IPS DF 6.9 (cell line): ENCODE measurements around the gene TTC16.
"Not testable (repeated sequence)": the region's sequence is repeated elsewhere in the genome, so short reads cannot be mapped to it uniquely, and the experiment has no call there.

Experiments used
- DNase-seq: peaks from one replicate; pipeline ENCODE4 v3.0.0-alpha.2; 2013; ENCODE audit warnings: low read depth, low spot score
- H3K27ac ChIP-seq: one replicate; pipeline ENCODE4 v1.5.1; 2013; ENCODE audit warnings: low read length, control low read depth
- H3K27me3 ChIP-seq: 2 replicates; pipeline ENCODE4 v1.6.1; 2013; ENCODE audit warnings: mild to moderate bottlenecking, low read length; ENCODE audit not compliant: control insufficient read depth, insufficient read depth
- H3K36me3 ChIP-seq: 2 replicates; pipeline ENCODE4 v1.6.1; 2013; ENCODE audit warnings: low read length; ENCODE audit not compliant: control insufficient read depth, insufficient read depth
- H3K4me1 ChIP-seq: 2 replicates; pipeline ENCODE4 v1.6.1; 2013; ENCODE audit warnings: low read length; ENCODE audit not compliant: control insufficient read depth, insufficient read depth
- H3K4me3 ChIP-seq: 2 replicates; pipeline ENCODE4 v1.5.1; 2013; ENCODE audit warnings: mild to moderate bottlenecking, low read length
- H3K9me3 ChIP-seq: 2 replicates; pipeline ENCODE4 v1.6.1; 2013; ENCODE audit warnings: low read length, inconsistent platforms; ENCODE audit not compliant: control insufficient read depth, insufficient read depth
- WGBS: extraction: QIAGEN DNeasy Blood & Tissue Kit; methylation state at CpG from one replicate; pipeline ENCODE4 v1.1.7; 2013; ENCODE audit warnings: mixed read lengths, missing lambda C conversion rate; ENCODE audit not compliant: insufficient read length, insufficient coverage; 5-methylcytosine and 5-hydroxymethylcytosine counted together

The TTC16 gene

DNA sequence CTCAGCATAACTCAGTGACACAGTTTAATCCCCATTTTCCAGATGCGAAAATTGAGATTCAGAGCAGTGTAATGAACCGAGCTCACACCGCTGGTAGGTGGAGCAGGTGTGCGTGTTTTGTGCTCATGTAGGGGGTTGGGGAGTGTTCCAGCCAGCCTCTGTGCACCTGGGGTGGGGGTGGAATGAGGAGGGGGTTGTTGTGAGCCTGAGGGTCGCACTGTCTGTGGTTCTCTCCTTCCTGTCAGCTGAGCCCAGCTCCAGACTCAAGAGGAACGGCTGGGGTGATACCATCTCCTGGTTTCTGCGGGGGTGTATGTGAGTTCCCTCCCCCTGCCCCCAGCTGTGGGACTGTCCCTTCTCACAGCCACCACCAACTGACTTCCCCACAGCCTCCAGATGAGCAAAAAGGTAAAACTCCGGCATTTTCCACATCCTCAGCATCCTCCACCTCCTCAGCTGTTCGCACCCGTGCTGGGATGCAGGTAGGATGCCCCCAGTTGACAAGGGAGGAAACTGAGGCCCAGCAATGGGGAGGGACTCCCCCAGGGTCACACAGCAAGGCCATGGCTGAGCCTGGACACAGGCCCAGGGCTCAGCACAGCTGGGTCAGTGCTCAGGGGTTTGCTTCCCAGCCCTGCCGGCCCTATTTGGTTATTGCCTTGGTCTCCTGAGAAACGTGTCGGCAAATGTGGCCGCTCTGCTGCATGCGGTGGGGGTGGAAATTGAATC, 60.5 kb downstream of the TTC16 start:
- no peak for DNase-seq
- Histone ChIP-seq H3K36me3 (no peaks in the 10 kb centered on the region), H3K27ac (no peak overlapping the region), H3K27me3 (no peaks in the 10 kb centered on the region), H3K9me3 (no peaks in the 10 kb centered on the region), H3K4me1 (no peaks in the 10 kb centered on the region), H3K4me3 (no peak overlapping the region)
- no CpG with 5 or more reads among the region's 15 CpGs for WGBS

DNA sequence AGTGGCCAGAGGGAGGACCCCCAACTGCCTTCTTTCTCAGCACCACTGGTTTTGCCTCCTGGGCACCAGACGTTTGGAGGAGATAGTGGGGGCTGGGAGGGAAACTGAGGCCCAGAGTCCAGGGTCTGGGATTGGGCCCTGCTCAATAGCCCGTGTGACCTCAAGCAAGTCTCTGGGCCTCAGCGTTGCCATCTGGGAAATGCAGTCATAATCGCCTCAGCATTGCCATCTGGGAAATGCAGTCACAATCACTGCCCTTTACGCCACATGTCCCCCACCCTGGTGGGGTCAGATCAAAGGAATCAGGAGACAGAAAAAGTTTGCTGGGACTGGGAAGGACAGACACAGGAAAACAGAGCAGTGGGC, 61.0 kb downstream of the TTC16 start:
- no peaks in the 10 kb centered on the region for H3K4me1 ChIP-seq
- H3K9me3 ChIP-seq: no peaks in the 10 kb centered on the region
- no peak overlapping the region for H3K27ac ChIP-seq
- no peaks in the 10 kb centered on the region for H3K36me3 ChIP-seq
- H3K27me3 ChIP-seq: no peaks in the 10 kb centered on the region
- DNase-seq: no peak
- no peak overlapping the region for H3K4me3 ChIP-seq
- WGBS: no CpG with 5 or more reads among the region's 5 CpGs

DNA sequence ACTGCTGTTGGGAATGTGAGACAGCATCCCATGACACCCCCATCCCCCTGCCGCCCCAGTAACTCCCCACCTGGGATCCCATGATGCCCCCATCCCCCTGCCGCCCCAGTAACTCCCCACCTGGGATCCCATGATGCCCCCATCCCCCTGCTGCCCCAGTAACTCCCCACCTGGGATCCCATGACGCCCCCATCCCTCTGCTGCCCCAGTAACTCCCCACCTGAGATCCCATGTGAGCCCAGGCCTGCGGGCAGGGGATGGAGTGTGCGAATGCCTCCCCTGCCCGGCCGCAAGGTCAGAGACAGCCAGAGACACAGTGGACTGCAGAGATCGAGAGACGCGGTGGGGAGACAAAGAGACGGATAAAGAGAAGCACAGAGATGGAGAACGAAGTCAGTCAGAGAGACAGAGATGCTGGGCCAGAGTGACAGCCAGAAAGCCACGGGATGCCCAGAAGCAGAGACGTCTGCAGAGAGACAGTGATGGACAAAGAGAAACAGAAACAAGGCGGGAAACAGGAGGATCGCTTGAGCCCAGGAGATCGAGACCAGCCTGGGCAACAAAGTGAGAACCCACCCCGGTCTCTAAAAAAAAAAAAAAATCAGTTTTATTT, 61.6 kb downstream of the TTC16 start:
- DNase-seq: no peak
- no peaks in the 10 kb centered on the region for H3K9me3 ChIP-seq
- no CpG with 5 or more reads among the region's 18 CpGs for WGBS
- no peak overlapping the region for H3K4me3 ChIP-seq
- H3K27ac ChIP-seq: no peak overlapping the region
- H3K4me1 ChIP-seq: no peaks in the 10 kb centered on the region
- H3K27me3 ChIP-seq: no peaks in the 10 kb centered on the region
- H3K36me3 ChIP-seq: no peaks in the 10 kb centered on the region

DNA sequence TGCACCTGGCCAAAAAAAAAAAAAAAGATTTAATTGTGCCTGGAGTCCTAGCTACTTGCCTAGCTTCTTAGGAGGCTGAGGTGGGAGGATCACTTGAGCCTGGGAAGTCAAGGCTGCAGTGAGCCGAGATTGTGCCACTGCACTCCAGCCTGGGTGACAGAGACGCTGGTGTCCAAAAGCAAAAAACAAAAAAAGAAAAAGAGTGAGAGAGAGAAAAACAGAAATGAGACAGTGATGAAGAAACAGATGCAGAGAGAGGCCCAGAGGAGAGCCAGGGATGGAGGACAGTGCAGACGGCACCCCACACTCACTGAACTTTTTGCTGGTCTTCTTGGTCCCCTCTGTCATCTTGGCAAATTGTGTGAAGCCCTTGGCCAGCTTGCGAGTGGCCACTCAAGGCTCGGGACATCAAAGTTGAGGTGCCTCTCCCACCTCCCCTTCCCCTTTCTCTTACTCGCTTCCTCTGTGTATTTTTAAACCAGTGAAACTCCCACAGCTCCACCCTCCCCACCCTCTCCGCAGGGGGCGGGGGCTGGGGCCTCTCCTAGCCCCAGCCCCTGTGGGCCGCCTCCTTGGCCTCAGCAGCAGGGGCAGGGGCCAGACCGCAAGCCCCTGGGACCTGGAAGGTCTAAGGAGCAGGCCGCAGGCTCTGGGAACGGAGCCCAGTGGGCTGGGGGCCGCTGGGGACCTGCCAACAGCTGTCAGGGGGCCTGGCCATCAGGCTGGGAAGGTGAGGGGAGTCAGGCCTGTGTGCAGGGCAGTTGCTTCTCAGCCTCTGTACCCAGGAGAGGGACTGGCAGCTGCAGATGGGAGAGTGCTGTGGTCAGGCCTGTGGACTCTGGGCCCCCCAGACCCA, 62.6 kb downstream of the TTC16 start, which contains the start of gene SH2D3C:
SH2D3C (minus strand) TSS at position 387 of the 856 bp plus-strand sequence; CDS start at position 348, 39 bp downstream.
- H3K27me3 ChIP-seq: no peaks in the 10 kb centered on the region
- H3K9me3 ChIP-seq: no peaks in the 10 kb centered on the region
- no peak within 1 kb of the TSS for H3K4me3 ChIP-seq
- DNase-seq: no peak
- no peaks in the 10 kb centered on the region for H3K36me3 ChIP-seq
- no peaks in the 10 kb centered on the region for H3K4me1 ChIP-seq
- WGBS: no CpG with 5 or more reads among the region's 13 CpGs
- H3K27ac ChIP-seq: no peak within 1 kb of the TSS

DNA sequence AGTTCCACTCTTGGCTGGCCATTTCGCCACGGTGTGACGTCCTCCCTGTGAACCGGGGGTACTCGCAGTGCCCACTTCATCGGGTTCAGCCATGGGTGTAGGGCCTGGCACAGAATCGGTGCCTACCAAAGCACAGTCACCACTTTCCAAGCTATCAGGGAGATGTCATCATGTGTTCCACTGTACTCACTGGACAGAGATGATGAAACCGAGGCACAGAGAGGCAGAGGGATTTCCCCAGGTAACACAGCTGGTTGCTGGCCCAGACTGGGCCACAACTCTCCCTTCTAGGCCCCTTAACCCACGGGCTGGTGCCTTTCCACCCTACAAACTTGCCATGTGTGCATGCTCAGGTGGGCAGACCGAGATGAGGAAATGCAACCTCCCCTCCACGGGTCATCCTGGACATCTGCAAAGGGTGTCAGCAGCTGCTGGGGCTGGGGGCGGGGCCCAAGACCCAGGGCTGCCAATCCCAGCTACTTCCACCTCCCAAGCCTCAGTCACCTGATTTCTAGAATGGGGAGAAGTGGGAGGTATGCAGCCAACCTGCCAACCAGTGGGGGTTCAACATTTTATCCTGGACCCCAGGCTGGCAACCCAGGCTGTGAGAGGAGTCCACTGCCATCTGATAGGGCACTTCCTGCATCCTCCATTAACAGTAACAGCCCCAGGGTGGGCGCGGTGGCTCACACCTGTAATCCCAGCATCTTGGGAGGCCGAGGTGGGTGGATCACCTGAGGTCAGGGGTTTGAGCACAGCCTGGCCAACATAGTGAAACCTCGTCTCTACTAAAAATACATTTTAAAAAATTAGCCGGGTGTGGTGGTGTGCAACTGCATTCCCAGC, 63.5 kb downstream of the TTC16 start:
- no peaks in the 10 kb centered on the region for H3K36me3 ChIP-seq
- H3K4me1 ChIP-seq: no peaks in the 10 kb centered on the region
- no peak for DNase-seq
- H3K27ac ChIP-seq: no peak overlapping the region
- no peaks in the 10 kb centered on the region for H3K27me3 ChIP-seq
- H3K4me3 ChIP-seq: no peak overlapping the region
- no CpG with 5 or more reads among the region's 17 CpGs for WGBS
- H3K9me3 ChIP-seq: no peaks in the 10 kb centered on the region

DNA sequence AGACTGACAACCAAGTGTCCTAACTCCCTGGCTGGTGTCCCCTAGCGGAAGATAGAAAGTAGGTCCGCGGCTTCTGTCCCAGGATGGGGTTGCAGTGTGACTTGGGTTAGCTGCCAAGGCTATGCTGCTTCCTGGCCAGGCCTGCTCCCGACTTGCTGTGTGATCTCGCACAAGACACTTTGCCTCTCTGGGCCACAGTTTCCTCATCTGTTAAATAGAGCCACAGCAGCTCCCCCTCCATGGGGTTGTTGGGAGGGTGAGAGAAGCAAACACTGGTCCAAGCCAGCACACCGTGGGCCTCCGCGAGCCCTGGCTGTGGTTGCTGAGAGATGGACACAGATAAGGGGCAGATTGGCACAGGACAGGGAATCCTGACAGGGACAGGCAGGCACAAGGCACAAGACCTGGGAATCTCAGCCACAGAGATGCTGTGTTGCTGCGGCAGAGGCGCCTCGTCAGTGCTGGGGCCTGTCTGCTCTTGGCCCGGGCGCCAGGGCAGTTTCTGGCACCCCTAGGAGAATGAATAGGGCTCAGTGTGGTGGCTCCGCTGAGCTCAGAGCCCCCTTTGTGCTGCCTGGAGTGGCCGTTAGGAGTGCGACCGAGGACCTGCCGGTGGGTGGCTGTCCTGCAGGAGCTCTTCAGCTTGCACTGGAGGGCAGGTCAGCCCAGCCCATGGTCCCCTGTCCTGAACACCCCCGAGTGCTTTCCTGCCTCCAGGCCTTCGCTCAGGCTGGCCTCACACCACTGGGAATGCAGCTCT, 64.4 kb downstream of the TTC16 start:
- Histone ChIP-seq H3K36me3 (no peaks in the 10 kb centered on the region), H3K4me3 (no peak overlapping the region), H3K4me1 (no peaks in the 10 kb centered on the region), H3K27ac (no peak overlapping the region), H3K27me3 (no peaks in the 10 kb centered on the region), H3K9me3 (no peaks in the 10 kb centered on the region)
- no CpG with 5 or more reads among the region's 20 CpGs for WGBS
- DNase-seq: no peak

DNA sequence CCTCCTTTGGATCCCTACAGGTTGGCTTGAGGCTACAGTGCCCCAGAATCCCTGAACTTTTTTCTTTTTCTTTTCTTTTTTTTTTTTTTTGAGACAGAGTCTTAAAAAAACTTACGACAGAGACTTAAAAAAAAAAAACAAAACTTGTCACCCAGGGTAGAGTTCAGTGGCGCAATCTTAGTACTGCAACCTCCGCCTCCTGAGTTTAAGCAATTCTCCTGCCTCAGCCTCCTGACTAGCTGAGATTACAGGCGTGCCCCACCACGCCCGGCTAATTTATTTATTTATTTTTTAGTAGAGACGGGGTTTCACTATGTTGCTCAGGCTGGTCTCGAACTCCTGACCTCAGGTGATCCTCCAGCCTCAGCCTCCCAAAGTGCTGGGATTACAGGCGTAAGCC, 65.0 kb downstream of the TTC16 start:
- H3K36me3 ChIP-seq, H3K9me3 ChIP-seq, H3K27ac ChIP-seq, DNase-seq, H3K4me3 ChIP-seq, H3K27me3 ChIP-seq, H3K4me1 ChIP-seq: not testable (repeated sequence)
- no CpG with 5 or more reads among the region's 9 CpGs for WGBS
